HL-60/S4 treated with phorbol 12-myristate 13-acetate at 8.2 ng/mL for 4 days and 3 days (cell line): ENCODE measurements around the gene FIGN.

Experiments used
- in situ Hi-C: fragments of 300-500 bp; cut with MboI; formaldehyde crosslinking; loops from 2 replicates; pipeline ENCODE4 v1.15.0; 2022; ENCODE audit warnings: low sequenced_read_pairs

FIGN gene

DNA sequence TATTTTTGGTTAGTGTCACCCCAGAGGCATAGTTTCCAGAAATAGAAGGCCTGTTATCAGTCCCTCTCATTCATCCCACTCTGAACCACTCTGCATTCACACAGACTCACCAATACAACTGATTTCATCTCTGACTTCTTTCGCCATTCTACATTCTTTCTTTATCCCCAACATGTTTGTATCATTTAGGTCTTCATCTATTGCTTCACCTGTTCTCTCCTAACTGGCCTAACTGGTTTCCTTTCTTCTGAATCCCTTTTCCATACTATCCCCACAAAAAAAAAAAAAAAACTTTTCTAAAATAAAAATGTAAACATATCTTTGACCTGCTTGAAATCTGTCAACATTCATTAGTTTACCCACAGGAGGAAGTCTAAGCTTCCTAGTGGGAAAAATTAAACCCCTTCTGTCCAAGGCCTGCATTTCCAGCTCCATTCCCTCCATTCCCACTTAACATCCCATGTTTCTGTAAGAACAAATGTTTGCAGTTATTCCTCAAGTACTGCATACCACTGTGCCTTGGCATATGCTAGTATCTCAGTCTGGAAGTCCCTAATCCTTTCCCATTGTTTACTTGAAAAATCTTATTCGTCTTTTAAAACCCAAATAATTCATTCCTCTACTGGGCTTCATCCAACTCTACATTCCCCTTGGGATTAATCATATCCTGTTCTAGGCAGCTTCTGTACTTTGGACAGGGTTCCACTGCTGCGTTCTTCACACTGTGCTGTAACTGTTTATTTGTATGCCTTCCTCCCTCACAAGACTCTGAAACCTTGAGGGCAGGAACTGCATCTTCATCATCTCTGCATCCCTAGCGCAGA, 68.5 kb downstream of the FIGN start:
- in situ Hi-C loops, result no loop called here

DNA sequence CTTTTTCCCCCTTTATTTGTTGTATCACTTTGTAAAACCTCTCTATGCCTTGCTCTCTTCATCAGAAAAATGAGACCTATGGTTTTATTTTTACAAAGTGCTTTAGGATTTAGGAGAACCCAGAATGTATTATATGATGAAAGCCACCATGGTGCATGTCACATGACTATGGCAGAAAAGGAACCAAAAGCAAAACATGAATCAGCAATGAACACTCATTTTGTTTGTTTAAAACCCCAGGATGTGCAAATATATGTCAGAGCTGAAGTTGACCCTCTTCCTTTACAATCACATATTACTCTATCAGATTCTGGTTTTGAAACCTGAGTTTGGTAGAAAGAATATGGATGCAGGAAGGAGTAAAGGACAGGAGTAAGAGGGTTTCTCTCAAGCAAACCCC, 70.0 kb downstream of the FIGN start:
- in situ Hi-C loops, result no loop called here

DNA sequence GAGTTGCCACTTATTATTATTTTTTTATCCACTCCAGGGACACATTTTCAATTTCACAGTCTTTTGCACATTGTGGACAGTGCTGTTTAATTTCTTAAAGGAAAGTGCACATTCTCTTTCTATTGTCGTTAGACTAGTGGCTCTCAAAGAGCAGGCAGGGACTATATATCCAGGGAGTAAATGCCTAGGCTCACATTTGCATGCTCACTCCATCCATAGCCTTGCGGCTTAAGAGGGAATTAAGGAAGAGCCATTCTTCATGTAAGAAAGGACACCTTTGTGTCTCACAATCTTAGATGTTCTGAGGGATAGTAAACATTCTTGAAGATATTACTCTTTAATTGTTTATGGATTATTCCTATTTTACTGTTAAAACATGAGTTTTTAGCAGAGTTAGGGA, 70.8 kb downstream of the FIGN start:
- in situ Hi-C loops, result no loop called here

DNA sequence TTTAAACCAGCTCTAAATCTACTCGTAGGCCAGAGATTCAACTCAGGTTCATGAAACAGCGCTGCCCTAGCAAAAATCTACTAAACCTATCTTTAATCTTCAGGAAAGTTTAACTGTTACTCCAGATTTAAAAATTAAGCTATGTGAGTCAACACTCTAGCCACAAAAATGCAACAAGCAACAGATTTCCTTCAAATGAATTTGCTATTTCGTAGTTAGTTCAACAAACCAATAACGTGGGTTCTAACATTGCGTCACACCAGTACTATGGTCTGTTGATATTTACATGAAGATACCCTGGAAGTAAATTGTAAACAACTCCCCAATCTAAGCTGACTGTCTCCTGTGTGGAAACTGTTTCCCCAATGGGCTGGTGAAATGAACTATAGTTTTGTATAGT, 71.2 kb downstream of the FIGN start:
- in situ Hi-C loops, result no loop called here

DNA sequence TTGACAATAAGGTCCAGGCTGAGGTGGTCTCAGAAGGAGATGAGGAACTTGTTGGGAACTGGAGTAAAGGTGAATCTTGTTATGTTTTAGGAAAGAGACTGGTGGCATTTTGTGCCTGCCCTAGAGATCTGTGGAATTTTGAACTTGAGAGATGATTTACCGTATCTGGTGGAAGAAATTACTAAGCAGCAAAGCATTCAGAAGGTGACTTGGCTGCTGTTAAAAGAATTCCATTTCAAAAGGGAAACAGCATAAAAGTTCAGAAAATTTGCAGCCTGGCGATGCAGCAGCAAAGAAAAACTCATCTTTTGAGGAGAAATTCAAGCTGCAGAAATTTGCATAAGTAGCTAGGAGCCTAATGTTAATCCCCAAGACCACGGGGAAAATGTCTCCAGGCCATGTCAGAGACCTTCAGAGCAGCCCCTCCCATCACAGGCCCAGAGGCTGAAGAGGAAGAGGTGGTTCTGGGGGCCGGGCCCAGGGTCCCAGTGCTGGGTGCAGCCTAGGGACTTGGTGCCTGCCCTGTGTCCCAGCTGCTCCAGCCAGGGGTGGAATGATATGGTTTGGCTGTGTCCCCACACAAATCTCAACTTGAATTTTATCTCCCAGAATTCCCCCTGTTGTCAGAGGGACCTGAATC, 73.5 kb downstream of the FIGN start:
- in situ Hi-C loops, result no loop called here

DNA sequence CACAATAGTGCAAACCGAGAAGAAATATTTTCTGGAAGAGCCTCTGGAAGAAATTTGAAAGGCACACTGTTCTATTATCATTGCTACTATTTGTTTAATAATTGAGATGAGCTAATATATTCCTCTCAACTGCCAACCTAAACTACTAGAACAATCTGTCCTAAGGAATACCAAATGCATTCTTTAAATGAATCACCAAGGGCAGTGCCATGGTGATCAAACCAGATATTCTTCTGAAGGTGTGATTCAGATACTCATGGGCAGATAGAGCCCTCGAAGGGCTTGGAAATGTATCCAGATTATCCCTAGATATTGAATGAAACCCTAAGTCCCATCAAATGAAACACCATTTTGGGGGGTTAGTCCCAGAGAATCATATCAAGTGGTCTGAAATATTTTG, 76.6 kb downstream of the FIGN start:
- in situ Hi-C loops, result no loop called here

DNA sequence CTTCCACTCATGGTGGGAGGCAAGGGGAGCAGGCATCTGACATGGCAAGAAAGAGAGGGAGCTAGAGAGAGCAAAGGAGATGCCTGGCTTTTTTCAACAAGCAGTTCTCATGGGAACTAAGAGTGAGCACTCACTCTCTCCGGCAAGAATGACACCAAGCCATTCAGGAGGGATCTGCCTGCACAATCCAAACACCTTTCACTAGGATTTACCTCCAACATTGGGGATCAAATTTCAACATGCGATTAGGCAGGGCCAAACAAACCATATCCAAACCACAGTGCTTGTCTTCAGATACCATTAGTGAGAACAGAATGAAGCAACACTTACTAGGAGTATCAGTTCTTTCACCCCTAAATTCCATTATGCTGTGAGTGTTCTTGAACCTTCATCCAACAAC, 77.3 kb downstream of the FIGN start:
- in situ Hi-C loops, result no loop called here

DNA sequence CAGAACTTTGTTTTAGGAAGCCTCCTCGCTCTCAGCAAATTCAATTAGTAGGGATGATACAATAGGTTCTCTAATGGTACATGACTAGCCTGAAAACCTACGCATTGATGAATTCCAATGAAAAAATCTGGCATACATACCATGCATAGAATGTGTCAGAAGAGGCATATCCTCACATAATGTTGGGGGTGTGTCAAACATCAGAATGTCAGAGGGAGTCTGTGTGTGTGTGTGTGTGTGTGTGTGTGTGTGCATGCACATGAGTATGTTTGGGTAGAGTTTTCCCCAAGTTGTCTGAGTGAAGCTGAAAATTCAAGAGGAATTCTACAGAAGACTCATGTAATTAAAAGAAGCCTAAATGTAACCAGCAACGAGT, 78.5 kb downstream of the FIGN start:
- in situ Hi-C loops, result no loop called here

DNA sequence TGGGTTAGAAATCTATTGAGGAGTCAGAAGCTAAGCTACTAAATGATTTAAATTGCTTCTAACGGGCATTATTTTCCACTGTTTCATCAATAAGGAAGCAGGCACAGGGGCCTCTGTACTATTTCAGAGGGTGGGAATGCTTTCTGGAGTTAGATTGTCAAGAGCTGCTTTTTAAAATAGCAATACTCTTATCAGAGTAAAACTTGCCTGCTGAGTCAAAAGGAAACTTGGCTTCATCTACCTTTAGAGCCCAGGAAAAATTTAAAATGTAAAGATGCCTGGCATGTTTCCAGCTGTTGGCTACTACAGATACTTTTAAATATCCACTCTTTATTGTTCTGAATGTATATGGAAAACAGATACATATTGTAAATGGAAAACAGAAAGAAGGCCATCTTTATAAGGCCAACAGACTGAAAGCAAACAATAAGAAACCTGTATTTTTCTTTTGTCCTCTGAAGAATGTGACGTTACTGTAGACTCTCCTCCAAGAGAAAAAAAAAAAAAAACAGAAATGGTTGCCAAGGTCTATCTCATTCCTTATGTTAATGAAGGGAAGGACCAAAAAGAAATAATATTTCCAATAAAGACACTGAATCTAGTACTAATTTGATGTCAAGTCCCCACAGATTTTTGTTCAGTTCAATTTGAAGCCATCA, 79.1 kb downstream of the FIGN start:
- in situ Hi-C loops, result no loop called here

DNA sequence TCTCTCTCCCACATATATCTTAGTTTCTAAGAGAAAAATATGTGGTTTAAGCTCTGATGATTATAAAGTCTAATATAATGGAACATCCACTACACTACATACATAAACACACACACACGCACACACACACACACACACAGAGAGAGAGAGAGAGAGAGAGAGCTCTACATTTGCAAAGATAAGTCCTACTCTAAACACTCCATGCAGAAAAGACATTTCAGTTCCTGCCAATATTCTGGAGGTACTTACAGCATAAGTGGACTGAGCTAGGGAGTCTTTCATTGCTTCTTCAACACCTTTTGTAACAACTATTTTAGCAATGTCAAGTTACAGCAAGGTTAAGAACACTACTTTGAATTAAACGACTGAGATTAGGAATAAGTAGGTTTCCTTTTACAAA, 80.1 kb downstream of the FIGN start:
- in situ Hi-C loops, result no loop called here

DNA sequence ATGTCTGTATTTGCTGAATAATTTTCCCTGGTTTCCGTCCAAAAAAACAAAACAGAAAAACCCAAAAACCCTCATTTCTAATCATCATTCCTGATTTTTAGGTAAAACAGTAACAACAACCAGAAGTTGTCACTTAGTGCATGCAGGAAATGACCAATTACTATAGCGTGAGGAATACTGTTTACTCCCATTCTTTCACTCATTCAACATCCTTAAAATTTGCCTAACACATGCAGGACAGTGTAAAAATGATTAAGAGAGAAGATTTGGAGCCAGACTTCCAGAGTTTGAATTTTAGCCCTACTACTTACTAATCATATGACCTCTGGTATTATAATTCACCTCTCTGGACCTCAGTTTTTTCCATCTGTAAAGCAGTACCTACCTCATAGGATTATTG, 83.1 kb downstream of the FIGN start:
- in situ Hi-C loops, result no loop called here

DNA sequence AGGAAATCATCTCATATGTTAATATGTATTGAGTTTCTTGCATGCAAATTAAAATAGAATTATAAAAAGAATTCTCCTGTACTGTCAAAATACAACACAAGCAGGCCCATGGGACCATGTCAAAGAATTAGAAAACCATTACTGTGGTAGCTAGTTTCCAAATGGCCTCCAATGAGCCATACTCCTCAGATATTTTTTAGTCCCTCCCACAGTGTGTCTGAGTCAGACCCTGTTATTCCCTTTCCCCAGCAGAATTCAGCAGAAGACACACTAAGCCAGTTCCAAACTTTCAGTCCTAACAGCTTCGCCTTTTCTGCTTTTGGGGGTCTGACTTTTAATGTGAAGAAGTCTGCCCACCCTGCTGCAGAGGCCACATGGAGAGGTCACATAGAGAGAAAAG, 86.7 kb downstream of the FIGN start:
- in situ Hi-C loops, result no loop called here

DNA sequence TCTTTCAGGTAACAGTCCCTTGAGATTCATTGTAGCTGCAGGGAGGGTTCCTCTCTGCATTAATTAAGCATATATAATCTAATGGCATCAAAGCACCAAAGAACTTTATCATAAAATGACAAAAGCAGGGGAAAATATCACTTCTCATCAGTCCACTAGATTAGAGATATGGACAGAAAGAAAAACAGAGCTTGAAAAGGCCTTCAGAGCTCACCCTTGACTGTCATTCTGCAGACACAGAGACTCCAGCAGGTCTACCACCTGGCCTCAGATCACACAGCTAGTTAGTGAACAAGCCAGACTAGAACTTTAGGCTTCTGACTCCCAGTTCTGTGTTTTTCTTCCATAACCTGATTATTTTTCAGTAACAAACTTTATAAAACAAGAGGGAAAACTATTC, 88.5 kb downstream of the FIGN start:
- in situ Hi-C loops, result no loop called here

DNA sequence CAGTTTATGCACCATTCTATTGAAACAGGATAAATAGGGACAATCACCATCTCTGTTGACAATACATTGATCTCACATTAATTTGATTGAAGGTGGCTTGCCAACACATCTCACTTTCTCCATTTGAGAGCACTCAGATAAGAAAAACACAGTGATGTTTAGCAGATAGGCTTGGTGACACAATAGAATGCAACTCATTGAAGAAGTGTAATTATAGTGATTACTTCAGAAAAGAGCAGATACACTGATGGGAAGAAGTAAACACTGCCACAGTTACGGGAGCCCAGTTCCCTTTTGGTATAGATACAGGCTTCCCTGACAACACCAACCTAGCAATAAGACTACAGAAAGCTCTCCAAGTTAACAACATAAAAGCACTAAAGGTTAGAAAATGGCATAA, 89.1 kb downstream of the FIGN start:
- in situ Hi-C loops, result no loop called here

DNA sequence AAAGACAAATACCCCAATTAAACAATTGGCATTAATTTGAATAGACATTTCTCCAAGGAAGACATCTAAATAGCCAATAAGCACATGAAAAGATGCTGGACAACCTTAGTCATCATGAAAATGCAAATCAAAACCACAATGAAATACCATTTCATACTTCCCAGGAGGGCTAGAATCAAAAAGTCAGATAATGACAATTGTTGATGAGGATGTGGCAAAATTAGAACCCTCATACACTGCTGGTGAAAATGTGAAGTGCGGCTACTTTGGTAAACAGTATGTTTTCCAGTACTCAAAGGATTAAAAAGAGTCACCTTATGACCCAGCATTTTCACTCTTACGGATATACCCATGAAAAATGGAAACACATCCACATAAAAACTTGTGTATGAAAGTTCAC, 91.6 kb downstream of the FIGN start:
- in situ Hi-C loops, result no loop called here

DNA sequence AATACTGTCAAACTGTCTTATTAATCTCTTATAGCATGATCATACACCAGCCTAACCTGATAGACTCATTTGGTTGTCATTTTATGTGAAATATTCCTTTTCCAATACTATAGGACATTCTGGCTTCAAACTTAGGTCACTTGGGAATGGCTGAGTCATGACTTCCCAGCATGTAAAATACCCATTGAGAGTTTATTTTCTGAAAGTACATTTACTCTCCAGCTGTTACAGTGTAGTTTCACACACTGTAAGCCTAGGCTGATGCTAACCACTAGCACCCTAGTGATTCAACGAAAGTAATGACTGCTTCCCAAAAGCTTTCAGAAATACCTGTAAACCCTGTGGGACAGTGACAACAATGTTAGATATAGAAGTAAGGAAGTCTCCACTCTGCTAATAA, 93.8 kb downstream of the FIGN start:
- in situ Hi-C loops, result no loop called here

DNA sequence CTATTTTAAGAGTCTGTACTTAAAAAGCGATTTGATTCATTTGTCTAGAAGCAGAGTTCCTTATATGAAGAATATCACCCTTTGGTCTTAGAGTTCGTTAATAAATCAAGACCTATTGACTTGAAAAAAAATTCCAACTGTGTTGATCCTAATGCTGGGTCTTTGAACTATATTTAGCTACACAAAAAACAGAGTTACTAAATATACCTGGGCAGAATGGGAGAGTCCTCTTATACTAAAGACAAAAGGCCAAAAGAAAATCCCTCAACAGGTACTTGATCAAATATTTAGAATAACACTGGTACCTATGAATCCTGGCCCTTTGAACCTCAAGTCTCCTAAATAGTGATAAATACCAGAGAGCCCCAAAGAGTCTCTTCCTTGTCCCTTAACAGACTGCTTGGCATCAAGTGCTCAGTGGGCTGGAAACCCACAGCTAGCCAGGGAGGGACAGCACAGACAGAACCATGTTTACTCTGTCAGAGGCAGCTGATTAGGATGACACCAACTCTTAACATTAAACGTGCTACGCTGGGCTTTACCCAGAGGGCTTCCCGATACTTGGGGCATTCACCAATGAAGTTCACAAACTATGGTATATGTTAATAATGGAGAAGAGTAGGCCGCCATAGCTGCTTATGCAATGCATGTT, 95.1 kb downstream of the FIGN start:
- in situ Hi-C loops, result no loop called here

DNA sequence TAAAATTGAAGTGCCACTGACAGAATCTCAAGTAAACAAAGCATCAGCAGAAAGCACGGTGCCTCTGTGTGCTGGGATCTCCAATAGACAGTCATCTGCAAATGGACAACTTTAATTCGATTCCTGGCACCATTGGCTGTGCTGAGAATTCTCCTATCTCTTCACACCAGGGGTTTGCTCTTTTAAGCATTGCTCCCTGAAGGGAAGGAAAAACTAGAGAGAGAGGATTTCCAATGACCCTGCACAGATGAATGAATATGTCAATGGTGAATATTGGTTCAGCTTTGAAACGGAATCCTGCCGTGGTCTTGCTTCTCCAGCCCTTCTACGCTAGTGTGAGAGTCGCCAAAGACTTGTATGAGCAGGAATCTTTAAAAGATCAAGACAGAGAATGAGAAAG, 97.9 kb downstream of the FIGN start:
- in situ Hi-C loops, result no loop called here

DNA sequence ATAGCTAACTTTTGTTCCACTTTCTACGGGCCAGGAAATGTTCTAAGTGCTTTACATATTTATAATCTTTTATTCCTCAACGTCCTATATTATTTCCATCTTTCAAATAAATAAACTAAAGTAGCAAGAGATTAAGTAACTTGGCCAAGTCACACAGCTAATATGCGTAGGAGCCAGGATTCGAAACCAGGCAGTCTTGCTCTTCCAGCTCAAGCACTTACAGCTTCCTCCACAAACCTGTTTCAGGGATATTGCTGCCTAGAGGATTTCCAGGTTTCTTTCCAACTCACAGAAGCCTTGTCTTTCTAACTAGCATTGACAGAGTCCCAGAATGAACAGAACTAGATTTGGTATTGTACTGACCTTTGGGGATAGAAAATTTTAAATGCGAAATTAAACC, 102.5 kb downstream of the FIGN start:
- in situ Hi-C loops, result no loop called here

DNA sequence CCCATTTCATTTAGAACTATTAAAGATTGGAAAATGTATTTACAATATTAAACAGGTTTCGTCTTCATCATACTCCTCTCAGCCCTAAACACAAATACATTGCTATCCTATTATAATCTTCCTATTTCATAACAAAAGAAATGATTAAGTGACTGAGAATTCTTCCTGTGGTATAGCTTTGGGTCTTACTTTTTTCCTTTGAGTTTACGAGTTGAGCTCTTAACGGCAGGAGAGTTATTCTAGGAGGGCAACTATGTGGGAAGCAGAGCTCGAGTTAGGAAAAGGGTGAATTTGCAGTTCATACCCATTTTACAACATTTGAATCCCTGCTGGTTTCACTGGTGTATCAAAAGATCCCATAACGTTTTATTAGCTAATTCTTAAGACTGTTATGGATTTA, 105.0 kb downstream of the FIGN start:
- in situ Hi-C loops, result no loop called here

DNA sequence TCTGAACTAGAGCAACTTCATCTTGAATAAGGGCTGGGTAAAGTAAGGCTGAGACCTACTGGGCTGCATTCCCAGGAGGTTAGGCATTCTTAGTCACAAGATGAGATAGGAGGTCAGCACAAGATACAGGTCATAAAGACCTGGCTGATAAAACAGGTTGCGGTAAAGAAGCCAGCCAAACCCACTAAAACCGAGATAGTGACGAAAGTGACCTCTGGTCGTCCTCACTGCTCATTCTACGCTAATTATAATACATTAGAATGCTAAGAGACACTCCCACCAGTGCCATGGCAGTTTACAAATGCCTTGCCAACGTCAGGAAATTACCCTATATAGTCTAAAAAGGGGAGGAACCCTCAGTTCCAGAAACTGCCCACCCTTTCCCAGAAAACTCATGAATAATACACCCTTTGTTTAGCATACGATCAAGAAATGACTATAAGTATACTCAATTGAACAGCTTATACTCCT, 109.1 kb downstream of the FIGN start:
- in situ Hi-C loops, result no loop called here

DNA sequence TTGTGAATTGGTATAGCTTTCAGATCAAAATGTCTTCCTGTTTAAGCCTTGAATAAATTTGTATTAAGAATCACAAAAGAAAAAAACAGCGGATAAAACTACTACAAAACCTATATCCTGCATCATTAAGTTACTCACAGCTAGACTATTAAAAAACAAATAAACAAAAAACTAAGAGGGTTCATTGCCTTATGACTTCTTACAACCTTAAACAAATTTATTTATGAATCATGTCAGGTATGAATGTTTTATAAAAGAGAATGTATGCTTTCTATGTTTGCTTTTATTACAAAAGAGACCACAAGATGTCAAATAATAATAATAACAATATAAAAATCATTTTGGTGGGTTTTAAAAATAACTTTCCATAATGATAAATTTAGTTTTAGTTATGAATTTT, 109.6 kb downstream of the FIGN start:
- in situ Hi-C loops, result no loop called here
